Liver (tissue), 9 donors: Measurements from ENCODE around the gene SH3TC2. TPM values are rescaled to one million over a fixed set of nuclear protein-coding genes. Genes with fewer than 3 reads are reported as not detected.
A peak's percentile ranks its signal among the peaks of the same experiment; 100 is the strongest.

Source experiments
- DNase-seq: peaks from one replicate; pipeline ENCODE4 v3.0.0-alpha.2; 2017; ENCODE audit warnings: low spot score
- H3K27ac ChIP-seq, 2 donors: one replicate each; pipeline ENCODE4 v1.7.0; 2013; ENCODE audit warnings: inconsistent platforms in 2 of 2, low read length in 2 of 2, control low read depth in 1 of 2, low read depth in 1 of 2, mild to moderate bottlenecking in 1 of 2
- H3K27me3 ChIP-seq, 4 donors: one replicate each; pipeline versions ENCODE4 v1.6.1 to v1.7.0; 2013; ENCODE audit warnings: low read length in 3 of 4, inconsistent platforms in 1 of 4, mild to moderate bottlenecking in 1 of 4, moderate library complexity in 1 of 4; ENCODE audit not compliant: control insufficient read depth in 4 of 4, insufficient read depth in 4 of 4
- H3K36me3 ChIP-seq, 4 donors: one replicate each; pipeline versions ENCODE4 v1.6.1 to v1.7.0; 2013; ENCODE audit warnings: low read length in 3 of 4, mild to moderate bottlenecking in 3 of 4, low read depth in 1 of 4, moderate library complexity in 1 of 4; ENCODE audit not compliant: control insufficient read depth in 4 of 4, insufficient read depth in 3 of 4
- H3K4me1 ChIP-seq, 4 donors: one replicate each; pipeline versions ENCODE4 v1.6.1 to v1.7.0; 2013; ENCODE audit warnings: low read length in 3 of 4, mild to moderate bottlenecking in 3 of 4, moderate library complexity in 1 of 4; ENCODE audit not compliant: control insufficient read depth in 4 of 4, insufficient read depth in 4 of 4
- H3K4me3 ChIP-seq, 3 donors: one replicate each; pipeline versions ENCODE4 v1.6.1 to v1.7.0; 2013; ENCODE audit warnings: low read length in 3 of 3, control low read depth in 1 of 3, low read depth in 1 of 3, mild to moderate bottlenecking in 1 of 3
- H3K9ac ChIP-seq, 2 donors: one replicate each; pipeline ENCODE4 v1.7.0; 2013; ENCODE audit warnings: low read length in 2 of 2, mild to moderate bottlenecking in 2 of 2, moderate library complexity in 2 of 2, control low read depth in 1 of 2, low read depth in 1 of 2
- H3K9me3 ChIP-seq, 4 donors: one replicate each; pipeline versions ENCODE4 v1.6.1 to v1.7.0; 2013; ENCODE audit warnings: low read length in 3 of 4; ENCODE audit not compliant: control insufficient read depth in 4 of 4
- FOXA1 ChIP-seq: IDR thresholded peaks from 2 replicates; pipeline ENCODE4 v1.6.1; 2016; ENCODE audit warnings: antibody characterized with exemption
- FOXA2 ChIP-seq: IDR thresholded peaks from 2 replicates; pipeline ENCODE4 v1.6.1; 2016; ENCODE audit warnings: antibody characterized with exemption
- GABPA ChIP-seq, 2 donors: IDR thresholded peaks in 1 of 2; conservative IDR thresholded peaks in 1 of 2; 2 replicates each; pipeline ENCODE4 v1.6.1; 2016; ENCODE audit warnings: antibody characterized with exemption in 2 of 2, mild to moderate bottlenecking in 1 of 2, moderate library complexity in 1 of 2
- HNF4A ChIP-seq, 2 donors: conservative IDR thresholded peaks; 2 replicates each; pipeline ENCODE4 v1.6.1; 2016; ENCODE audit warnings: antibody characterized with exemption in 2 of 2, mild to moderate bottlenecking in 2 of 2
- JUND ChIP-seq, 2 donors: IDR thresholded peaks; 2 replicates each; pipeline ENCODE4 v1.6.1; 2016; ENCODE audit warnings: antibody characterized with exemption in 2 of 2
- NR2F2 ChIP-seq: IDR thresholded peaks from 2 replicates; pipeline ENCODE4 v1.6.1; 2016; ENCODE audit warnings: antibody characterized with exemption
- RAD21 ChIP-seq, 2 donors: IDR thresholded peaks; 2 replicates each; pipeline ENCODE4 v1.6.1; 2016; ENCODE audit warnings: antibody characterized with exemption in 2 of 2, mild to moderate bottlenecking in 2 of 2
- TAF1 ChIP-seq: conservative IDR thresholded peaks from 2 replicates; pipeline ENCODE4 v1.6.1; 2016; ENCODE audit warnings: antibody characterized with exemption, mild to moderate bottlenecking
- YY1 ChIP-seq: IDR thresholded peaks from 2 replicates; pipeline ENCODE4 v1.6.1; 2016; ENCODE audit warnings: antibody characterized with exemption, mild to moderate bottlenecking
- WGBS: extraction: QIAGEN DNeasy Blood & Tissue Kit; methylation state at CpG from one replicate; pipeline ENCODE4 v1.1.7; 2013; 5-methylcytosine and 5-hydroxymethylcytosine counted together
- polyA plus RNA-seq, 2 donors: library from polyadenylated mRNA; stranded (reverse) in 1 of 2; unstranded in 1 of 2; fragments of 200-250 nt in 1 of 2; fragments of >200 nt in 1 of 2; fragmentation: Nextera tagmentation in 1 of 2; extraction: Ambion mirVana in 1 of 2; gene quantifications; one replicate each; pipeline versions ENCODE4 v1.2.1 to v1.2.3, GENCODE V29; 2013 to 2015
- total RNA-seq, 2 donors: library from RNA; depleted of rRNA; stranded (reverse); fragments of >200 nt; gene quantifications; one replicate each; pipeline ENCODE4 v1.2.3, GENCODE V29; 2014
- TF ChIP-seq, protein P1 (sequence below): IDR thresholded peaks from 2 replicates; pipeline ENCODE4 v1.6.1; 2016; ENCODE audit warnings: antibody characterized with exemption
- TF ChIP-seq, protein P2 (sequence below): IDR thresholded peaks from 2 replicates; pipeline ENCODE4 v1.6.1; 2016; ENCODE audit warnings: antibody characterized with exemption
- TF ChIP-seq, protein P3 (sequence below): IDR thresholded peaks from 2 replicates; pipeline ENCODE4 v1.6.1; 2016; ENCODE audit warnings: antibody characterized with exemption
- TF ChIP-seq, protein P4 (sequence below): IDR thresholded peaks from 2 replicates; pipeline ENCODE4 v1.6.1; 2016; ENCODE audit warnings: antibody characterized with exemption, mild to moderate bottlenecking
- TF ChIP-seq, protein P5 (sequence below): fragments of 150-350 bp; IDR thresholded peaks from 2 replicates; pipeline ENCODE4 v1.5.1; 2017; ENCODE audit warnings: improper control_type of control experiment, low read depth, low read length; ENCODE audit not compliant: missing input control
- donor health status: healthy.
- donor health status: healthy.
- donor health status: healthy.
- donor health status: healthy.
- donor health status: healthy.

SH3TC2 gene
- total and polyA plus RNA-seq, 4 donors: 0.31 to 6.2 (median 0.57) TPM

DNA sequence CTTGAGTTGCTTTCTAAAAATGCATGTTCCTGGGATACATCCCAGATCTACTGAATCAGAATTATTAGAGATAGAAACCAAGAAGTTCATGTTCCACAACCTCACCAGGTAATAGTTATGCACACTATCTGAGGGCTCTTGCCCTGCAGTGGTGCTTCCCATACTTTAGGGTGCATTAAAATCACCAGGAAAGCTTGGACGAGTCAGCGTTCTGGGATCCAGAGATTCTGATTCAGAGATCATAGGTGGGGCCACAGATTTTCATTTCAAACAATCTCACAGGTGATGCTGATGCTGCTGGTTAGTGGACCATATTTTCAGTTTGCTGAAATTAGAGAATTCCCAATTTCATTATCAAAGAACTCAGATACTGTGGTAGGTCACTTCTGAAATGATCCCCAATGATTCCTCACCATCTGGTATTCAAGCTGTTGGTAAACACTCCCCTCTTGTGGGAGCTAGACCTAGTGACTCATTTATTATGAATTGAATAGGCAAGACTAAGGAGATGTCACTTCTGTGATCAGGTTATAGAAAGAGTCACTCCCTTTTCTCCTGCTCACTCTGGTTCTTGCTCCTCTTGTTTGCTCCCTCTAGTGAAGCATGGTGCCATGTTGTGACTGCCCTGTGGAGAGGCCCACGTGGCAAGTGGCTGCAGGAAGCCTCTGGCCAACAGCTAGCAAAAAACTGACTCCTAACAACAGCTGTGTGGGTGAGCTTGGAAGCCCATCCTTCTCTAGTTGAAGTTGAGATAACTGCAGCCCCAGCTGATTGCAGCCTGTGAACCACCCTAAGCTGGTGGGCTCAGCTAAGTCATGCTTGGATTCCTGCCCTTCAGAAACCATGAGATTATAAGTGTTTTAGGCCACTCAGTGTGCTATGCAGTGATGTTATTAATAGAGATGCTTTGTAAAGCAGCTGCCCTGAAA lies 59.8 kb downstream of the SH3TC2 start:
- peaks cover 0 to 8% (median 4%) of the 10 kb centered on the region in 4 donors for H3K4me1 ChIP-seq
- no peak overlapping the region for H3K27ac ChIP-seq
- TF ChIP-seq NR2F2 (no peak), RAD21 (IDR thresholded peaks at IDR 0.05) (peak in 1 of 2 donors; percentile 27)
- TF ChIP-seq, protein P1, sequence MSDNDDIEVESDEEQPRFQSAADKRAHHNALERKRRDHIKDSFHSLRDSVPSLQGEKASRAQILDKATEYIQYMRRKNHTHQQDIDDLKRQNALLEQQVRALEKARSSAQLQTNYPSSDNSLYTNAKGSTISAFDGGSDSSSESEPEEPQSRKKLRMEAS: no peak
- H3K9ac ChIP-seq: no peak overlapping the region
- no peaks in the 10 kb centered on the region for H3K36me3 ChIP-seq
- H3K27me3 ChIP-seq: no peaks in the 10 kb centered on the region
- no peaks in the 10 kb centered on the region for H3K9me3 ChIP-seq
- 66% methylated on average over 3 of the region's 3 CpGs for WGBS
- no peak for DNase-seq
- no peak overlapping the region for H3K4me3 ChIP-seq

DNA sequence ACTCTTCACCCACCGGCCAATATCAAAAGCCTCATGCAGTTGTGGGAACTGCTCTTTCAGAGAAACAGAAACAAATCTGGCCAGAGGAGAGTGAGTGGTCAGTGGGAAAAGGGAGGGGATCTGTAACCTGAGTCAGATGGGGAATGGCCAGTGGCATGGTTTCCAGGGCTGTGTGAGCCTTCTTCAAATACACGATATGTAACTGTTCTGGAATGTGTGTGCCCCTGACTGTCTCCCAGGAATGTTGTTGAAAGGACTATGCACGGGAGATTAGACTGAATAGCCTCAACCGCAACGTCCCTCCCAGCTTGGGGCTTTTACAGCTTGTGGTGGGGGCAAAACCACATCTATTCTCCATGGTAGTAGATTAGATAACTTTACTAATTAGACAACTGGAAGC lies 60.8 kb downstream of the SH3TC2 start:
- DNase-seq: no peak

DNA sequence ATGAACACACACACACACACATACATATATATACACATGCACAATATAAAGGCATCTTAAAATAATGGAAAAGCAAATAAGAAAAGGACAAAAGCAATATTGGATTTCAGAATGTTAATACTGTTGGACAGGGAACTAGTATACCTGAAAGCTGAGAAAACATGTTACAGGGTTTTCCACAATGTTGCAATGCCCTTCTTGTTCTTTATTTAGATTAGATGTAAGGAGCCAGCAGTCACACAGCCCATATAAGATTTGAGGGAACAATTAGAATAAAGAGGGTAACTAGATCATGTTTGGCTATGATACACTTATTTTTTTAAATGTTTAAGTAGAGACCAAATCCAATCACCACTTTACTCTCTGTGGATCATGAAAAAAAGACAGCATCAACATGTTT lies 61.7 kb downstream of the SH3TC2 start:
- no peaks in the 10 kb centered on the region for H3K27me3 ChIP-seq

More for the DNA sequence above, 60.8 kb downstream of the SH3TC2 start:
- Histone ChIP-seq H3K4me3 (no peak overlapping the region), H3K4me1 (peaks cover 0 to 8% (median 4%) of the 10 kb centered on the region in 4 donors), H3K9ac (no peak overlapping the region), H3K27ac (no peak overlapping the region), H3K9me3 (no peaks in the 10 kb centered on the region), H3K36me3 (no peaks in the 10 kb centered on the region), H3K27me3 (no peaks in the 10 kb centered on the region)
- 71% methylated on average over 5 of the region's 5 CpGs for WGBS
- TF ChIP-seq FOXA2 (no peak), YY1 (no peak)
- TF ChIP-seq, protein P2, sequence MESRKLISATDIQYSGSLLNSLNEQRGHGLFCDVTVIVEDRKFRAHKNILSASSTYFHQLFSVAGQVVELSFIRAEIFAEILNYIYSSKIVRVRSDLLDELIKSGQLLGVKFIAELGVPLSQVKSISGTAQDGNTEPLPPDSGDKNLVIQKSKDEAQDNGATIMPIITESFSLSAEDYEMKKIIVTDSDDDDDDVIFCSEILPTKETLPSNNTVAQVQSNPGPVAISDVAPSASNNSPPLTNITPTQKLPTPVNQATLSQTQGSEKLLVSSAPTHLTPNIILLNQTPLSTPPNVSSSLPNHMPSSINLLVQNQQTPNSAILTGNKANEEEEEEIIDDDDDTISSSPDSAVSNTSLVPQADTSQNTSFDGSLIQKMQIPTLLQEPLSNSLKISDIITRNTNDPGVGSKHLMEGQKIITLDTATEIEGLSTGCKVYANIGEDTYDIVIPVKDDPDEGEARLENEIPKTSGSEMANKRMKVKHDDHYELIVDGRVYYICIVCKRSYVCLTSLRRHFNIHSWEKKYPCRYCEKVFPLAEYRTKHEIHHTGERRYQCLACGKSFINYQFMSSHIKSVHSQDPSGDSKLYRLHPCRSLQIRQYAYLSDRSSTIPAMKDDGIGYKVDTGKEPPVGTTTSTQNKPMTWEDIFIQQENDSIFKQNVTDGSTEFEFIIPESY: no peak

More for the DNA sequence above, 61.7 kb downstream of the SH3TC2 start:
- no peak for DNase-seq
- Histone ChIP-seq H3K9ac (no peak overlapping the region), H3K4me1 (peaks cover 0 to 8% (median 4%) of the 10 kb centered on the region in 4 donors), H3K36me3 (no peaks in the 10 kb centered on the region), H3K4me3 (no peak overlapping the region), H3K27ac (no peak overlapping the region), H3K9me3 (no peaks in the 10 kb centered on the region)
- TF ChIP-seq, protein P2: no peak
- TF ChIP-seq TAF1: no peak
- no peak for TF ChIP-seq NR2F2
- no peak for TF ChIP-seq JUND (IDR thresholded peaks at IDR 0.05)
- TF ChIP-seq, protein P3, sequence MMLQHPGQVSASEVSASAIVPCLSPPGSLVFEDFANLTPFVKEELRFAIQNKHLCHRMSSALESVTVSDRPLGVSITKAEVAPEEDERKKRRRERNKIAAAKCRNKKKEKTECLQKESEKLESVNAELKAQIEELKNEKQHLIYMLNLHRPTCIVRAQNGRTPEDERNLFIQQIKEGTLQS: no peak
- no peak for TF ChIP-seq GABPA (IDR thresholded peaks at IDR 0.05 in 1 of 2, conservative IDR thresholded peaks at IDR 0.05 in 1 of 2)
- no peak for TF ChIP-seq RAD21 (IDR thresholded peaks at IDR 0.05)
- TF ChIP-seq FOXA1: no peak
- no peak for TF ChIP-seq YY1
- TF ChIP-seq, protein P4, sequence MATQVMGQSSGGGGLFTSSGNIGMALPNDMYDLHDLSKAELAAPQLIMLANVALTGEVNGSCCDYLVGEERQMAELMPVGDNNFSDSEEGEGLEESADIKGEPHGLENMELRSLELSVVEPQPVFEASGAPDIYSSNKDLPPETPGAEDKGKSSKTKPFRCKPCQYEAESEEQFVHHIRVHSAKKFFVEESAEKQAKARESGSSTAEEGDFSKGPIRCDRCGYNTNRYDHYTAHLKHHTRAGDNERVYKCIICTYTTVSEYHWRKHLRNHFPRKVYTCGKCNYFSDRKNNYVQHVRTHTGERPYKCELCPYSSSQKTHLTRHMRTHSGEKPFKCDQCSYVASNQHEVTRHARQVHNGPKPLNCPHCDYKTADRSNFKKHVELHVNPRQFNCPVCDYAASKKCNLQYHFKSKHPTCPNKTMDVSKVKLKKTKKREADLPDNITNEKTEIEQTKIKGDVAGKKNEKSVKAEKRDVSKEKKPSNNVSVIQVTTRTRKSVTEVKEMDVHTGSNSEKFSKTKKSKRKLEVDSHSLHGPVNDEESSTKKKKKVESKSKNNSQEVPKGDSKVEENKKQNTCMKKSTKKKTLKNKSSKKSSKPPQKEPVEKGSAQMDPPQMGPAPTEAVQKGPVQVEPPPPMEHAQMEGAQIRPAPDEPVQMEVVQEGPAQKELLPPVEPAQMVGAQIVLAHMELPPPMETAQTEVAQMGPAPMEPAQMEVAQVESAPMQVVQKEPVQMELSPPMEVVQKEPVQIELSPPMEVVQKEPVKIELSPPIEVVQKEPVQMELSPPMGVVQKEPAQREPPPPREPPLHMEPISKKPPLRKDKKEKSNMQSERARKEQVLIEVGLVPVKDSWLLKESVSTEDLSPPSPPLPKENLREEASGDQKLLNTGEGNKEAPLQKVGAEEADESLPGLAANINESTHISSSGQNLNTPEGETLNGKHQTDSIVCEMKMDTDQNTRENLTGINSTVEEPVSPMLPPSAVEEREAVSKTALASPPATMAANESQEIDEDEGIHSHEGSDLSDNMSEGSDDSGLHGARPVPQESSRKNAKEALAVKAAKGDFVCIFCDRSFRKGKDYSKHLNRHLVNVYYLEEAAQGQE: no peak
- no peak for TF ChIP-seq FOXA2
- TF ChIP-seq, protein P5, sequence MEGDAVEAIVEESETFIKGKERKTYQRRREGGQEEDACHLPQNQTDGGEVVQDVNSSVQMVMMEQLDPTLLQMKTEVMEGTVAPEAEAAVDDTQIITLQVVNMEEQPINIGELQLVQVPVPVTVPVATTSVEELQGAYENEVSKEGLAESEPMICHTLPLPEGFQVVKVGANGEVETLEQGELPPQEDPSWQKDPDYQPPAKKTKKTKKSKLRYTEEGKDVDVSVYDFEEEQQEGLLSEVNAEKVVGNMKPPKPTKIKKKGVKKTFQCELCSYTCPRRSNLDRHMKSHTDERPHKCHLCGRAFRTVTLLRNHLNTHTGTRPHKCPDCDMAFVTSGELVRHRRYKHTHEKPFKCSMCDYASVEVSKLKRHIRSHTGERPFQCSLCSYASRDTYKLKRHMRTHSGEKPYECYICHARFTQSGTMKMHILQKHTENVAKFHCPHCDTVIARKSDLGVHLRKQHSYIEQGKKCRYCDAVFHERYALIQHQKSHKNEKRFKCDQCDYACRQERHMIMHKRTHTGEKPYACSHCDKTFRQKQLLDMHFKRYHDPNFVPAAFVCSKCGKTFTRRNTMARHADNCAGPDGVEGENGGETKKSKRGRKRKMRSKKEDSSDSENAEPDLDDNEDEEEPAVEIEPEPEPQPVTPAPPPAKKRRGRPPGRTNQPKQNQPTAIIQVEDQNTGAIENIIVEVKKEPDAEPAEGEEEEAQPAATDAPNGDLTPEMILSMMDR: no peak
- TF ChIP-seq HNF4A (conservative IDR thresholded peaks at IDR 0.05): no peak
